Stimulated activated naive CD8-positive, alpha-beta T cell treated with anti-CD3 and anti-CD28 coated beads, Interleukin-15, amount 100 ng/mL, for 72 hours (primary cell): ENCODE data around the gene GBF1.

Experiments used
- ATAC-seq: fragments of 150-1000 bp; cut with Tn5 transposase; 2 replicates; pipeline ENCODE4 v1.10.0; 2021; ENCODE audit warnings: mild to moderate bottlenecking, moderate library complexity
- DNase-seq, 2 donors: peaks; one replicate each; pipeline ENCODE4 v3.0.0; 2021 to 2022
- H3K27ac Mint-ChIP-seq, 2 donors: one replicate each; pipeline ENCODE4 v1.8.0; 2022; ENCODE audit warnings: mild to moderate bottlenecking in 2 of 2, mixed read lengths in 2 of 2, moderate library complexity in 2 of 2
- H3K27me3 Mint-ChIP-seq: one replicate; pipeline ENCODE4 v1.8.0; 2022; ENCODE audit warnings: mixed read lengths
- H3K4me1 Mint-ChIP-seq: one replicate; pipeline ENCODE4 v1.8.0; 2022; ENCODE audit warnings: mild to moderate bottlenecking, mixed read lengths
- H3K4me3 Mint-ChIP-seq, 2 donors: one replicate each; pipeline ENCODE4 v1.8.0; 2022; ENCODE audit warnings: mild to moderate bottlenecking in 2 of 2, mixed read lengths in 2 of 2, moderate library complexity in 1 of 2
- H3K9me3 Mint-ChIP-seq, 2 donors: one replicate each; pipeline ENCODE4 v1.8.0; 2022; ENCODE audit warnings: mixed read lengths in 2 of 2

GBF1 gene

GRCh38 chr10:102413806-102414561 is 168.7 kb downstream of the GBF1 start:
- ATAC-seq (no peak), DNase-seq (no peak)
- Mint-ChIP-seq H3K4me1 (peaks cover 56% of the 10 kb centered on the region), H3K9me3 (no peaks in the 10 kb centered on the region), H3K27ac (no peak overlapping the region), H3K4me3 (no peak overlapping the region), H3K27me3 (peaks cover 65% of the 10 kb centered on the region)

- peaks cover 58% of the 10 kb centered on the region for H3K4me1 Mint-ChIP-seq
- H3K4me3 Mint-ChIP-seq = no peak overlapping the region
- no peak overlapping the region for H3K27ac Mint-ChIP-seq
- H3K27me3 Mint-ChIP-seq = peaks cover 69% of the 10 kb centered on the region
- DNase-seq = no peak
- no peaks in the 10 kb centered on the region for H3K9me3 Mint-ChIP-seq
- no peak for ATAC-seq
Observed at GRCh38 chr10:102414749-102415148, 169.4 kb downstream of the GBF1 start.

- peaks cover 63% of the 10 kb centered on the region for H3K27me3 Mint-ChIP-seq
- no peak for ATAC-seq
Observed at GRCh38 chr10:102416283-102416682, 171.0 kb downstream of the GBF1 start.

GRCh38 chr10:102416695-102417094 is 171.4 kb downstream of the GBF1 start:
- Mint-ChIP-seq H3K27ac (no peak overlapping the region), H3K4me1 (peaks cover 45% of the 10 kb centered on the region), H3K4me3 (no peak overlapping the region), H3K27me3 (peaks cover 59% of the 10 kb centered on the region), H3K9me3 (no peaks in the 10 kb centered on the region)
- ATAC-seq = no peak
- no peak for DNase-seq

More at GRCh38 chr10:102416283-102416682, 171.0 kb downstream of the GBF1 start:
- no peak overlapping the region for H3K27ac Mint-ChIP-seq
- no peak overlapping the region for H3K4me3 Mint-ChIP-seq
- H3K9me3 Mint-ChIP-seq = no peaks in the 10 kb centered on the region
- H3K4me1 Mint-ChIP-seq = peaks cover 49% of the 10 kb centered on the region
- no peak for DNase-seq

- ATAC-seq = no peak
- Mint-ChIP-seq H3K4me1 (peaks cover 40% of the 10 kb centered on the region), H3K9me3 (no peaks in the 10 kb centered on the region), H3K27ac (peak within 1 kb of the TSS; percentile 23 to 60), H3K4me3 (peak within 1 kb of the TSS; percentile 97 to 99), H3K27me3 (peaks cover 55% of the 10 kb centered on the region)
- DNase-seq = no peak
Observed at GRCh38 chr10:102418622-102419268, 173.4 kb downstream of the GBF1 start, which contains the start of gene PSD. TSS of gene PSD (minus strand) at chr10:102418785. CDS start at chr10:102417038, 1,747 bp downstream.

- Mint-ChIP-seq H3K4me1 (peaks cover 41% of the 10 kb centered on the region), H3K27ac (peak overlapping the region; percentile 19 to 23), H3K9me3 (no peaks in the 10 kb centered on the region), H3K4me3 (peak overlapping the region; percentile 97 to 99), H3K27me3 (peaks cover 49% of the 10 kb centered on the region)
- DNase-seq (peak; percentile 64 to 72), ATAC-seq (no peak)
Observed at GRCh38 chr10:102419269-102420180, 174.2 kb downstream of the GBF1 start.

- Mint-ChIP-seq H3K27ac (peak overlapping the region; percentile 95 to 96), H3K9me3 (no peaks in the 10 kb centered on the region), H3K27me3 (peaks cover 41% of the 10 kb centered on the region), H3K4me1 (peaks cover 38% of the 10 kb centered on the region), H3K4me3 (peak overlapping the region; percentile 97 to 99)
- ATAC-seq (no peak), DNase-seq (peak in 1 of 2 donors; percentile 40)
Observed at GRCh38 chr10:102420181-102420713, 174.9 kb downstream of the GBF1 start.

- Mint-ChIP-seq H3K27me3 (peaks cover 35% of the 10 kb centered on the region), H3K9me3 (no peaks in the 10 kb centered on the region), H3K4me1 (peaks cover 42% of the 10 kb centered on the region), H3K27ac (peak within 1 kb of the TSS; percentile 95 to 96), H3K4me3 (peak within 1 kb of the TSS; percentile 97 to 99)
- DNase-seq = peak; percentile 98
- ATAC-seq = peak; percentile 86
Observed at GRCh38 chr10:102420714-102421506, 175.6 kb downstream of the GBF1 start, which contains the start of gene FBXL15. TSS of gene FBXL15 (plus strand) at chr10:102420836. CDS start at chr10:102421130, 294 bp downstream.

GRCh38 chr10:102421507-102421756 is 176.1 kb downstream of the GBF1 start:
- DNase-seq (no peak), ATAC-seq (no peak)
- Mint-ChIP-seq H3K4me3 (peak overlapping the region; percentile 97 to 99), H3K27me3 (peaks cover 29% of the 10 kb centered on the region), H3K27ac (peak overlapping the region in 1 of 2 donors; percentile 95), H3K9me3 (no peaks in the 10 kb centered on the region), H3K4me1 (peaks cover 47% of the 10 kb centered on the region)

GRCh38 chr10:102421757-102422512 is 176.6 kb downstream of the GBF1 start:
- peak; percentile 38 to 59 for DNase-seq
- Mint-ChIP-seq H3K27ac (peak overlapping the region in 1 of 2 donors; percentile 29), H3K27me3 (peaks cover 24% of the 10 kb centered on the region), H3K9me3 (no peaks in the 10 kb centered on the region), H3K4me1 (peaks cover 52% of the 10 kb centered on the region), H3K4me3 (peak overlapping the region; percentile 97 to 99)
- peak; percentile 7 for ATAC-seq

GRCh38 chr10:102422545-102423129 is 177.3 kb downstream of the GBF1 start:
- Mint-ChIP-seq H3K4me1 (peaks cover 59% of the 10 kb centered on the region), H3K9me3 (no peaks in the 10 kb centered on the region), H3K27ac (peak overlapping the region in 1 of 2 donors; percentile 29), H3K27me3 (peaks cover 17% of the 10 kb centered on the region), H3K4me3 (peak overlapping the region; percentile 97 to 99)
- DNase-seq (peak; percentile 61 to 64), ATAC-seq (peak; percentile 26)

- H3K9me3 Mint-ChIP-seq = no peaks in the 10 kb centered on the region
- peaks cover 58% of the 10 kb centered on the region for H3K4me1 Mint-ChIP-seq
- no peak overlapping the region for H3K4me3 Mint-ChIP-seq
- ATAC-seq = no peak
- H3K27me3 Mint-ChIP-seq = peaks cover 9% of the 10 kb centered on the region
- no peak overlapping the region for H3K27ac Mint-ChIP-seq
- DNase-seq = no peak
Observed at GRCh38 chr10:102423372-102423968, 178.1 kb downstream of the GBF1 start.

GRCh38 chr10:102424145-102424544 is 178.8 kb downstream of the GBF1 start:
- Mint-ChIP-seq H3K4me3 (no peak overlapping the region), H3K4me1 (peaks cover 52% of the 10 kb centered on the region), H3K27me3 (peaks cover 2% of the 10 kb centered on the region), H3K27ac (no peak overlapping the region), H3K9me3 (no peaks in the 10 kb centered on the region)
- ATAC-seq (no peak), DNase-seq (no peak)
